K562 (cell line): ENCODE data around the gene OR7A10. TPM values are rescaled to one million over a fixed set of nuclear protein-coding genes. Genes with fewer than 3 reads are reported as not detected.

Experiments used
- ATF4 ChIP-seq: fragments of 450-650 bp; formaldehyde crosslinking; IDR thresholded peaks from 2 replicates; pipeline ENCODE4 v1.4.0; 2022; ENCODE audit warnings: mild to moderate bottlenecking, moderate library complexity
- CCAR2 ChIP-seq: fragments of 200-400 bp; formaldehyde crosslinking; IDR thresholded peaks from 2 replicates; pipeline ENCODE4 v1.6.1; 2017; ENCODE audit warnings: mild to moderate bottlenecking, low read depth, low read length
- EGR1 ChIP-seq: fragments of 450-650 bp; conservative IDR thresholded peaks from 2 replicates; pipeline ENCODE4 v1.6.1; 2017; ENCODE audit warnings: mild to moderate bottlenecking
- ESRRA ChIP-seq: fragments of 450-650 bp; IDR thresholded peaks from 2 replicates; pipeline ENCODE4 v1.6.1; 2014; ENCODE audit warnings: low read depth, mild to moderate bottlenecking, moderate library complexity, borderline replicate concordance
- ETS2 ChIP-seq: IDR thresholded peaks from 2 replicates; pipeline ENCODE4 v1.6.1; 2016; ENCODE audit warnings: borderline replicate concordance, missing genetic modification characterization, mild to moderate bottlenecking, moderate library complexity, missing compliant biosample characterization; ENCODE audit not compliant: poor library complexity, severe bottlenecking
- FOS ChIP-seq: IDR thresholded peaks from 3 replicates; pipeline ENCODE4 v1.6.1; 2011; ENCODE audit not compliant: insufficient read length; ENCODE audit errors: extremely low read depth
- FOSL1 ChIP-seq: fragments of 200-800 bp; sonication (Bioruptor generic); conservative IDR thresholded peaks from 2 replicates; pipeline ENCODE4 v1.6.1; 2016; ENCODE audit warnings: missing genetic modification characterization, missing compliant biosample characterization
- FOXK1 ChIP-seq: sonication (generic); formaldehyde crosslinking; IDR thresholded peaks from 2 replicates; pipeline ENCODE4 v1.8.0; 2022; ENCODE audit warnings: missing genetic modification reagents, mild to moderate bottlenecking, borderline replicate concordance
- KLF10 ChIP-seq: fragments of 250-450 bp; sonication (Bioruptor Pico); IDR thresholded peaks from 2 replicates; pipeline ENCODE4 v1.6.1; 2021; ENCODE audit warnings: matching md5 sums
- NCOA4 ChIP-seq: fragments of 450-650 bp; IDR thresholded peaks from 2 replicates; pipeline ENCODE4 v1.6.1; 2018; ENCODE audit warnings: mild to moderate bottlenecking; ENCODE audit not compliant: partially characterized antibody
- PHB ChIP-seq: fragments of 250-450 bp; sonication (Bioruptor Pico); IDR thresholded peaks from 2 replicates; pipeline ENCODE4 v1.5.0; 2021
- PYGO2 ChIP-seq: fragments of 450-650 bp; IDR thresholded peaks from 2 replicates; pipeline ENCODE4 v1.6.1; 2016; ENCODE audit warnings: mild to moderate bottlenecking, missing genetic modification characterization, moderate library complexity, missing compliant biosample characterization
- RBM14 ChIP-seq: fragments of 200-400 bp; formaldehyde crosslinking; IDR thresholded peaks from 2 replicates; pipeline ENCODE4 v1.6.1; 2018; ENCODE audit warnings: low read depth, mild to moderate bottlenecking, low read length, moderate library complexity, borderline replicate concordance; ENCODE audit not compliant: insufficient read depth
- SIX5 ChIP-seq, 2 experiments: IDR thresholded peaks; 2 replicates each; pipeline ENCODE4 v1.6.1; 2011; ENCODE audit warnings: low read length in 2 of 2, borderline replicate concordance in 1 of 2, low read depth in 1 of 2, mild to moderate bottlenecking in 1 of 2, moderate library complexity in 1 of 2; ENCODE audit not compliant: insufficient read depth in 1 of 2
- SMARCC2 ChIP-seq: fragments of 450-650 bp; IDR thresholded peaks from 2 replicates; pipeline ENCODE4 v1.6.1; 2017; ENCODE audit warnings: antibody characterized with exemption, moderate library complexity, mild to moderate bottlenecking, low read depth
- STAT5B ChIP-seq: fragments of 250-450 bp; sonication (Bioruptor Pico); IDR thresholded peaks from 2 replicates; pipeline ENCODE4 v1.8.0; 2021; ENCODE audit warnings: mild to moderate bottlenecking, inconsistent platforms
- ZBTB9 ChIP-seq: fragments of 450-650 bp; formaldehyde crosslinking; IDR thresholded peaks from 2 replicates; pipeline ENCODE4 v1.4.0; 2020; ENCODE audit warnings: mild to moderate bottlenecking, moderate library complexity
- ZNF232 ChIP-seq: sonication (generic); formaldehyde crosslinking; IDR thresholded peaks from 2 replicates; pipeline ENCODE4 v1.8.0; 2022; ENCODE audit warnings: mild to moderate bottlenecking, missing genetic modification reagents
- ZNF274 ChIP-seq: IDR thresholded peaks from 2 replicates; pipeline ENCODE4 v1.6.1; 2011; ENCODE audit warnings: low read depth, mild to moderate bottlenecking, low read length, moderate library complexity, borderline replicate concordance
- ZNF76 ChIP-seq: fragments of 250-450 bp; sonication (Bioruptor Pico); IDR thresholded peaks from 2 replicates; pipeline ENCODE4 v1.4.0; 2020; ENCODE audit warnings: mild to moderate bottlenecking, moderate library complexity, borderline replicate concordance
- polyA plus RNA-seq, 8 experiments: library from polyadenylated mRNA; depleted of rRNA in 4 of 8; stranded (reverse) in 5 of 8; unstranded in 3 of 8; fragments of >200 nt; fragmentation: Nextera tagmentation in 2 of 8; fragmentation: Illumina TruSeq in 1 of 8; extraction: Ambion mirVana in 2 of 8; extraction: Trizol in 1 of 8; gene quantifications; 2 replicates each; pipeline versions ENCODE4 v1.2.1 to v1.2.3, GENCODE V29; 2011 to 2014; ENCODE audit warnings: inconsistent platforms in 1 of 8, missing spikeins in 1 of 8
- total RNA-seq, 7 experiments: library from RNA; depleted of rRNA in 6 of 7; stranded (reverse); fragments of >200 nt in 6 of 7; fragmentation: Illumina TruSeq in 2 of 7; extraction: Trizol in 2 of 7; gene quantifications; 2 replicates each; pipeline versions ENCODE4 v1.2.1 to v1.2.3, GENCODE V29; 2011 to 2021; ENCODE audit warnings: low replicate concordance in 1 of 7
- TF ChIP-seq, protein P1 (sequence below): fragments of 250-450 bp; sonication (Bioruptor Pico); IDR thresholded peaks from 2 replicates; pipeline ENCODE4 v1.4.0; 2020; ENCODE audit warnings: mild to moderate bottlenecking, moderate library complexity
- TF ChIP-seq, protein P2 (sequence below): fragments of 450-650 bp; IDR thresholded peaks from 2 replicates; pipeline ENCODE4 v1.6.1; 2016

OR7A10 gene
- total and polyA plus RNA-seq, 9 of the 15 experiments (the other 6 are each of a cell fraction or from before 2014, with no cell fraction given): not detected

- TF ChIP-seq ATF4 (peak; percentile 54; the same call in 1 of the 2 replicates), SMARCC2 (peak; percentile 90), ESRRA (no peak), CCAR2 (no peak), ZNF232 (CRISPR knock-in tag) (no peak), RBM14 (no peak), ETS2 (tag) (no peak), STAT5B (no peak), ZNF76 (CRISPR knock-in tag) (no peak), FOS (no peak), FOSL1 (tag) (peak; percentile 93), PYGO2 (tag) (0 out of 2 replicates have a peak, but pooled peaks have one; percentile 65), ZBTB9 (CRISPR knock-in tag) (no peak), EGR1 (no peak), ZNF274 (no peak), FOXK1 (CRISPR knock-in tag) (no peak), PHB (CRISPR knock-in tag) (no peak), SIX5 (IDR thresholded peaks at IDR 0.05; ENCODE audit: borderline replicate concordance in 1 of 2, insufficient read depth in 1 of 2, low read depth in 1 of 2, low read length in 2 of 2) (no peak), NCOA4 (no peak), KLF10 (CRISPR knock-in tag) (no peak)
- TF ChIP-seq, protein P1, sequence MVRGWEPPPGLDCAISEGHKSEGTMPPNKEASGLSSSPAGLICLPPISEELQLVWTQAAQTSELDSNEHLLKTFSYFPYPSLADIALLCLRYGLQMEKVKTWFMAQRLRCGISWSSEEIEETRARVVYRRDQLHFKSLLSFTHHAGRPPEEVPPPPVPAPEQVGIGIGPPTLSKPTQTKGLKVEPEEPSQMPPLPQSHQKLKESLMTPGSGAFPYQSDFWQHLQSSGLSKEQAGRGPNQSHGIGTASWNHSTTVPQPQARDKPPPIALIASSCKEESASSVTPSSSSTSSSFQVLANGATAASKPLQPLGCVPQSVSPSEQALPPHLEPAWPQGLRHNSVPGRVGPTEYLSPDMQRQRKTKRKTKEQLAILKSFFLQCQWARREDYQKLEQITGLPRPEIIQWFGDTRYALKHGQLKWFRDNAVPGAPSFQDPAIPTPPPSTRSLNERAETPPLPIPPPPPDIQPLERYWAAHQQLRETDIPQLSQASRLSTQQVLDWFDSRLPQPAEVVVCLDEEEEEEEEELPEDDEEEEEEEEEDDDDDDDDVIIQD (CRISPR knock-in tag): no peak
- TF ChIP-seq, protein P2, sequence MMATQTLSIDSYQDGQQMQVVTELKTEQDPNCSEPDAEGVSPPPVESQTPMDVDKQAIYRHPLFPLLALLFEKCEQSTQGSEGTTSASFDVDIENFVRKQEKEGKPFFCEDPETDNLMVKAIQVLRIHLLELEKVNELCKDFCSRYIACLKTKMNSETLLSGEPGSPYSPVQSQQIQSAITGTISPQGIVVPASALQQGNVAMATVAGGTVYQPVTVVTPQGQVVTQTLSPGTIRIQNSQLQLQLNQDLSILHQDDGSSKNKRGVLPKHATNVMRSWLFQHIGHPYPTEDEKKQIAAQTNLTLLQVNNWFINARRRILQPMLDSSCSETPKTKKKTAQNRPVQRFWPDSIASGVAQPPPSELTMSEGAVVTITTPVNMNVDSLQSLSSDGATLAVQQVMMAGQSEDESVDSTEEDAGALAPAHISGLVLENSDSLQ: no peak
These were observed 42.1 kb upstream of the OR7A10 start (continued) for GRCh38 chr19:14890643-14891379.
